HG02885 (cell line): ENCODE measurements around the gene SYP.

Experiments used
- ATAC-seq: cut with Tn5 transposase; IDR thresholded peaks from one replicate; pipeline ENCODE4 v1.9.1; 2021; ENCODE audit warnings: mild to moderate bottlenecking; ENCODE audit not compliant: unreplicated experiment, poor library complexity

Gene SYP

GRCh38 chrX:49199906-49200771, at the start of gene SYP:
SYP (minus strand) TSS chrX:49200193; CDS start chrX:49200186, 7 bp downstream.
- peak; percentile 97 for ATAC-seq

- no peak for ATAC-seq
These were observed 49.6 kb upstream of the SYP start for GRCh38 chrX:49249616-49250015.

- no peak for ATAC-seq
These were observed 49.1 kb upstream of the SYP start for GRCh38 chrX:49249071-49249470.

GRCh38 chrX:49247916-49248811, 48.2 kb upstream of the SYP start:
- no peak for ATAC-seq

- ATAC-seq = no peak
These were observed 47.4 kb upstream of the SYP start for GRCh38 chrX:49247346-49247745.

- no peak for ATAC-seq
These were observed 46.5 kb upstream of the SYP start for GRCh38 chrX:49246541-49246940.

- no peak for ATAC-seq
These were observed 44.2 kb upstream of the SYP start for GRCh38 chrX:49244207-49244606.

- no peak for ATAC-seq
These were observed 43.2 kb upstream of the SYP start for GRCh38 chrX:49243166-49243565.

- ATAC-seq = no peak
These were observed 42.6 kb upstream of the SYP start for GRCh38 chrX:49242545-49243066.

- no peak for ATAC-seq
These were observed 38.7 kb upstream of the SYP start for GRCh38 chrX:49238735-49239134.

- no peak for ATAC-seq
These were observed 37.1 kb upstream of the SYP start for GRCh38 chrX:49237060-49237459.

GRCh38 chrX:49233887-49234555, 34.0 kb upstream of the SYP start:
- ATAC-seq = no peak

GRCh38 chrX:49233176-49233575, 33.2 kb upstream of the SYP start, which contains the start of gene CACNA1F:
CACNA1F (minus strand) TSS chrX:49233340; CDS start chrX:49233309, 31 bp downstream.
- no peak for ATAC-seq

- no peak for ATAC-seq
These were observed 32.5 kb upstream of the SYP start for GRCh38 chrX:49232525-49232924.

- ATAC-seq = no peak
These were observed 31.5 kb upstream of the SYP start for GRCh38 chrX:49231333-49232000.

GRCh38 chrX:49230500-49231232, 30.7 kb upstream of the SYP start:
- ATAC-seq = peak; percentile 68

GRCh38 chrX:49228185-49228584, 28.2 kb upstream of the SYP start:
- ATAC-seq = no peak

- no peak for ATAC-seq
These were observed 27.7 kb upstream of the SYP start for GRCh38 chrX:49227726-49228125.

- ATAC-seq = no peak
These were observed 27.0 kb upstream of the SYP start for GRCh38 chrX:49226946-49227345.
